ENCODE results near the gene CCNB1.
"Not testable (repeated sequence)": the region's sequence is repeated elsewhere in the genome, so short reads cannot be mapped to it uniquely, and the experiment has no call there.

Gene CCNB1

DNA sequence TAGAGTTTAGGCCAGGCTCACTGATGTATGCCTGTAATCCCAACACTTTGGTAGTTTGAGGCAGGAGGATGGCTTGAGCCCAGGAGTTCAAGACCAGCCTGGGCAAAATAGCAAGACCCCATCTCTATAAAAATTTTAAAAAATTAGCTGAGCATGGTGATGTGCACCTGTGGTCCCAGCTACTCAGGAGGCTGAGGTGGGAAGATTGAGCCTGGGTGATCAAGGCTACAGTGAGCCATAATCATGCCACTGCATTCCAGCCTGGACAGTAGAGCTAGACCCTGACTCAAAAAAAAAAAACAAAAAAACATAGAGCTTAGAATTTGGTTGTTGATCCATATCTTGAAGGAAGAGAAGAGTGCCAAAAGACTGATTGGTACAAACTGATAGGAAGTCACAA lies 53.0 kb downstream of the CCNB1 start:
- DNase-seq (ENCODE audit: low read depth): no peak
- TF ChIP-seq, protein P1, sequence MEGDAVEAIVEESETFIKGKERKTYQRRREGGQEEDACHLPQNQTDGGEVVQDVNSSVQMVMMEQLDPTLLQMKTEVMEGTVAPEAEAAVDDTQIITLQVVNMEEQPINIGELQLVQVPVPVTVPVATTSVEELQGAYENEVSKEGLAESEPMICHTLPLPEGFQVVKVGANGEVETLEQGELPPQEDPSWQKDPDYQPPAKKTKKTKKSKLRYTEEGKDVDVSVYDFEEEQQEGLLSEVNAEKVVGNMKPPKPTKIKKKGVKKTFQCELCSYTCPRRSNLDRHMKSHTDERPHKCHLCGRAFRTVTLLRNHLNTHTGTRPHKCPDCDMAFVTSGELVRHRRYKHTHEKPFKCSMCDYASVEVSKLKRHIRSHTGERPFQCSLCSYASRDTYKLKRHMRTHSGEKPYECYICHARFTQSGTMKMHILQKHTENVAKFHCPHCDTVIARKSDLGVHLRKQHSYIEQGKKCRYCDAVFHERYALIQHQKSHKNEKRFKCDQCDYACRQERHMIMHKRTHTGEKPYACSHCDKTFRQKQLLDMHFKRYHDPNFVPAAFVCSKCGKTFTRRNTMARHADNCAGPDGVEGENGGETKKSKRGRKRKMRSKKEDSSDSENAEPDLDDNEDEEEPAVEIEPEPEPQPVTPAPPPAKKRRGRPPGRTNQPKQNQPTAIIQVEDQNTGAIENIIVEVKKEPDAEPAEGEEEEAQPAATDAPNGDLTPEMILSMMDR (conservative IDR thresholded peaks at IDR 0.05; ENCODE audit: low read length): no peak
- H3K4me3 ChIP-seq (ENCODE audit: low read length): no peak overlapping the region

DNA sequence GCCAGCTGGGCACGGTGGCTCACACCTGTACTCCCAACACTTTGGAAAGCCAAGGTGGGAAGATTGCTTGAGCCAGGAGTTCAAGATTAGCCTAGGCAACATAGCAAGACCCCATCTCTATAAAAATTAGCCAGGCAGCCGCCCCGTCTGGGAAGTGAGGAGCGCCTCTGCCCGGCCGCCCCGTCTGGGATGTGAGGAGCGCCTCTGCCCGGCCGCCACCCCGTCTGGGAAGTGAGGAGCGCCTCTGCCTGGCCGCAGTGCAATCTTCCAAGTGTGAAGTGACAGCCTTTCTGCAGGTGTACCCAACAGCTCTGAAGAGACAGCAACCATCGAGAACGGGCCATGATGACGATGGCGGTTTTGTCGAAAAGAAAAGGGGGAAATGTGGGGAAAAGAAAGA lies 53.4 kb downstream of the CCNB1 start:
- DNase-seq (ENCODE audit: low read depth); H3K4me3 ChIP-seq (ENCODE audit: low read length): not testable (repeated sequence)

DNA sequence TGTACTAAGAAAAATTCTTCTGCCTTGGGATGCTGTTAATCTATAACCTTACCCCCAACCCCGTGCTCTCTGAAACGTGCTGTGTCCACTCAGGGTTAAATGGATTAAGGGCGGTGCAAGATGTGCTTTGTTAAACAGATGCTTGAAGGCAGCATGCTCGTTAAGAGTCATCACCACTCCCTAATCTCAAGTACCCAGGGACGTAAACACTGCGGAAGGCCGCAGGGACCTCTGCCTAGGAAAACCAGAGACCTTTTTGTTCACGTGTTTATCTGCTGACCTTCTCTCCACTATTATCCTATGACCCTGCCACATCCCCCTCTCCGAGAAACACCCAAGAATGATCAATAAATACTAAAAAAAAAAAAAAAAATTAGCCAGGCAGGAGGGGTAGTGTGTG lies 53.9 kb downstream of the CCNB1 start:
- not testable (repeated sequence) for H3K4me3 ChIP-seq (ENCODE audit: low read length); DNase-seq (ENCODE audit: low read depth)

DNA sequence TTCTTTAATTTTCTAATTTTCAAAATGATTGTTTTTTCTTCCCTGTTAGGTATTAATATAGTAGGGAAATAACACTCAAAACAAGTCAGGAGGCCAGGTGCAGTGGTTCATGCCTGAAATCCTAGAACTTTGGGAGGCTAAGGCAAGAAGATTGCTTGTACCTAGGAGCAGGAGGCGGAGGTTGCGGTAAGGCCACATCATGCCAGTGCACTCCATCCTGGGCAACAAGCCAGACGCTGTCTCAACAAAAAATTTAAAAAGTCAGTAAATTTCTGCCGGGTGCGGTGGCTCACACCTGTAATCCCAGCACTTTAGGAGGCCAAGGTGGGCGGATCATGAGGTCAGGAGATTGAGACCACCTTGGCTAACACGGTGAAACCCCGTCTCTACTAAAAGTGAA lies 57.6 kb downstream of the CCNB1 start:
- TF ChIP-seq, protein P1 (conservative IDR thresholded peaks at IDR 0.05; ENCODE audit: low read length): no peak
- no peak overlapping the region for H3K4me3 ChIP-seq (ENCODE audit: low read length)
- no peak for DNase-seq (ENCODE audit: low read depth)

DNA sequence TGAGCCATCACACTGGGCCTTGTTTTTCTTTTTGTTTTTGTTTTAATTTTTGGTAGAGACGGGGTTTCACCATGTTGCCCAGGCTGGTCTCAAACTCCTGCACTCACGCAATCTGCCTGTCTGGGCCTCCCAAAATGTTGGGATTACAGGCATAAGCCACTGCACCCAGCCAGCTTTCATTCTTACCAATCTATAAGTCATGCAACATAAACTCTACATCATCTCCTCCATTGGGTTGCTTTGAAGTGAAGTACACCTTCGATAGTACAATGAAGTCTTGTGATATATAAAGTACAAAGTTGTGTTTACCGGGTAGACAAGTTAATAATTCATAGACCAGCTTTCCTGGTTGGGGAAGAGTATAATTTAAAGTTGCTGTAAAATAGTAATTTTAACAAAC lies 58.9 kb downstream of the CCNB1 start:
- DNase-seq (ENCODE audit: low read depth): no peak
- H3K4me3 ChIP-seq (ENCODE audit: low read length): no peak overlapping the region
- TF ChIP-seq, protein P1 (conservative IDR thresholded peaks at IDR 0.05; ENCODE audit: low read length): no peak
